MM.1S (cell line): ENCODE results near the gene GIT1.

Experiments
- DNase-seq: peaks from one replicate; pipeline ENCODE4 v3.0.0-alpha.2; 2015
- H2AFZ ChIP-seq: fragments of 300-600 bp; sonication (generic); 2 replicates; pipeline ENCODE4 v1.6.0; 2016; ENCODE audit warnings: antibody characterized with exemption, low read length
- H3F3A ChIP-seq: fragments of 300-600 bp; sonication (generic); 2 replicates; pipeline ENCODE4 v1.6.1; 2016; ENCODE audit warnings: mild to moderate bottlenecking, antibody characterized with exemption, low read length, moderate library complexity, mixed read lengths; ENCODE audit not compliant: insufficient read depth
- H3K27ac ChIP-seq: fragments of 300-600 bp; sonication (generic); 2 replicates; pipeline ENCODE4 v1.5.1; 2016; ENCODE audit warnings: mild to moderate bottlenecking, low read length
- H3K27me3 ChIP-seq: fragments of 300-600 bp; sonication (generic); replicated peaks from 2 replicates; pipeline ENCODE4 v1.6.0; 2016; ENCODE audit warnings: low read length; ENCODE audit not compliant: insufficient read depth
- H3K36me3 ChIP-seq: fragments of 300-600 bp; sonication (generic); replicated peaks from 2 replicates; pipeline ENCODE4 v1.6.1; 2016; ENCODE audit warnings: mild to moderate bottlenecking, low read length, mixed read lengths; ENCODE audit not compliant: insufficient read depth
- H3K4me1 ChIP-seq: fragments of 300-600 bp; sonication (generic); 2 replicates; pipeline ENCODE4 v1.6.1; 2016; ENCODE audit warnings: low read length, mixed read lengths
- H3K4me2 ChIP-seq: fragments of 300-600 bp; sonication (generic); 2 replicates; pipeline ENCODE4 v1.6.0; 2016; ENCODE audit warnings: low read depth, low read length
- H3K4me3 ChIP-seq: fragments of 300-600 bp; sonication (generic); 2 replicates; pipeline ENCODE4 v1.5.1; 2016; ENCODE audit warnings: low read length, mixed read lengths
- H3K79me2 ChIP-seq: fragments of 300-600 bp; sonication (generic); 2 replicates; pipeline ENCODE4 v1.6.1; 2016; ENCODE audit warnings: mixed run types, low read length, mixed read lengths
- H3K9ac ChIP-seq: fragments of 300-600 bp; sonication (generic); 2 replicates; pipeline ENCODE4 v1.6.1; 2016; ENCODE audit warnings: low read length, mixed read lengths
- H3K9me2 ChIP-seq: fragments of 300-600 bp; sonication (generic); replicated peaks from 2 replicates; pipeline ENCODE4 v1.6.1; 2016; ENCODE audit warnings: mild to moderate bottlenecking, low read length, mixed read lengths; ENCODE audit not compliant: insufficient read depth
- H3K9me3 ChIP-seq: fragments of 300-600 bp; sonication (generic); replicated peaks from 2 replicates; pipeline ENCODE4 v1.6.1; 2016; ENCODE audit warnings: mild to moderate bottlenecking, low read length, mixed read lengths; ENCODE audit not compliant: insufficient read depth
- H4K20me1 ChIP-seq: fragments of 300-600 bp; sonication (generic); 2 replicates; pipeline ENCODE4 v1.6.1; 2016; ENCODE audit warnings: mild to moderate bottlenecking, low read length, moderate library complexity, mixed read lengths; ENCODE audit not compliant: insufficient read depth
- CTCF ChIP-seq: fragments of 300-600 bp; sonication (generic); IDR thresholded peaks from 2 replicates; pipeline ENCODE4 v1.5.1; 2016; ENCODE audit warnings: antibody characterized with exemption, low read length, mixed read lengths
- EZH2 ChIP-seq: fragments of 300-600 bp; sonication (generic); optimal IDR thresholded peaks from 2 replicates; pipeline ENCODE3; 2017; ENCODE audit warnings: low read depth, mild to moderate bottlenecking, antibody characterized with exemption, low read length, mixed read lengths
- EZH2phosphoT487 ChIP-seq: fragments of 300-600 bp; sonication (generic); IDR thresholded peaks from 2 replicates; pipeline ENCODE4 v1.6.1; 2018; ENCODE audit warnings: antibody characterized with exemption, low read length

The GIT1 gene

GRCh38 chr17:29567304-29567553, 22.2 kb downstream of the GIT1 start:
- Histone ChIP-seq H3K36me3 (no peaks in the 10 kb centered on the region), H3F3A (peaks cover 34% of the 10 kb centered on the region), H4K20me1 (no peaks in the 10 kb centered on the region), H3K27me3 (no peaks in the 10 kb centered on the region), H3K27ac (peak overlapping the region; percentile 75; the same call in 1 of the 2 replicates), H3K9me2 (no peaks in the 10 kb centered on the region), H3K4me1 (peaks cover 11% of the 10 kb centered on the region), H3K79me2 (peaks cover 14% of the 10 kb centered on the region), H3K4me3 (peak overlapping the region; percentile 77), H3K4me2 (peak overlapping the region; percentile 99), H3K9ac (peak overlapping the region; percentile 61; the same call in 1 of the 2 replicates), H3K9me3 (no peaks in the 10 kb centered on the region), H2AFZ (peak overlapping the region; percentile 82)
- peak; percentile 31 for DNase-seq
- TF ChIP-seq EZH2: no peak
- TF ChIP-seq CTCF: no peak
- TF ChIP-seq EZH2phosphoT487: no peak

GRCh38 chr17:29566473-29567303, 22.8 kb downstream of the GIT1 start, which contains the start of gene ABHD15:
Gene ABHD15 (minus strand): TSS chr17:29567037. CDS start chr17:29566966, 71 bp downstream.
- Histone ChIP-seq H3K27ac (peak within 1 kb of the TSS; percentile 75; the same call in 1 of the 2 replicates), H3F3A (peaks cover 34% of the 10 kb centered on the region), H3K4me1 (peaks cover 11% of the 10 kb centered on the region), H2AFZ (peak within 1 kb of the TSS; percentile 82), H3K9me2 (no peaks in the 10 kb centered on the region), H3K79me2 (peaks cover 14% of the 10 kb centered on the region), H3K4me2 (peak within 1 kb of the TSS; percentile 99), H3K9me3 (no peaks in the 10 kb centered on the region), H3K4me3 (peak within 1 kb of the TSS; percentile 77), H4K20me1 (no peaks in the 10 kb centered on the region), H3K27me3 (no peaks in the 10 kb centered on the region), H3K36me3 (no peaks in the 10 kb centered on the region), H3K9ac (peak within 1 kb of the TSS; percentile 72)
- no peak for TF ChIP-seq EZH2phosphoT487
- no peak for TF ChIP-seq CTCF
- TF ChIP-seq EZH2: no peak
- DNase-seq: peak; percentile 75

- Histone ChIP-seq H3K4me2 (peak overlapping the region; percentile 86), H3K4me1 (peaks cover 11% of the 10 kb centered on the region), H3F3A (peaks cover 36% of the 10 kb centered on the region), H3K27ac (peak overlapping the region; percentile 71; the same call in 1 of the 2 replicates), H4K20me1 (no peaks in the 10 kb centered on the region), H3K9me3 (no peaks in the 10 kb centered on the region), H3K79me2 (peaks cover 14% of the 10 kb centered on the region), H2AFZ (peak overlapping the region; percentile 75), H3K9ac (peak overlapping the region; percentile 72), H3K36me3 (no peaks in the 10 kb centered on the region), H3K9me2 (no peaks in the 10 kb centered on the region), H3K27me3 (no peaks in the 10 kb centered on the region), H3K4me3 (peak overlapping the region; percentile 70)
- peak; percentile 76 for DNase-seq
- TF ChIP-seq EZH2 (no peak), CTCF (peak; percentile 28)
Observed at GRCh38 chr17:29565643-29566472, 23.6 kb downstream of the GIT1 start.
